Measurements from ENCODE around the gene PIGU.
"Not testable (repeated sequence)": the region's sequence is repeated elsewhere in the genome, so short reads cannot be mapped to it uniquely, and the experiment has no call there.

Gene PIGU

GRCh38 chr20:34621036-34621343, 55.9 kb downstream of the PIGU start:
- no peak for DNase-seq

GRCh38 chr20:34618676-34619075, 58.2 kb downstream of the PIGU start:
- no peak for DNase-seq

- DNase-seq: not testable (repeated sequence)
Measured at GRCh38 chr20:34616913-34617312, 60.0 kb downstream of the PIGU start.

- DNase-seq: no peak
Measured at GRCh38 chr20:34615477-34615876, 61.4 kb downstream of the PIGU start.

- not testable (repeated sequence) for DNase-seq
Measured at GRCh38 chr20:34611976-34612375, 64.9 kb downstream of the PIGU start.

GRCh38 chr20:34607066-34607465, 69.8 kb downstream of the PIGU start:
- no peak for DNase-seq

- DNase-seq: no peak
Measured at GRCh38 chr20:34604980-34605788, 71.7 kb downstream of the PIGU start.

- no peak for DNase-seq
Measured at GRCh38 chr20:34600892-34601653, 75.8 kb downstream of the PIGU start.

- DNase-seq: no peak
Measured at GRCh38 chr20:34595377-34596184, 81.3 kb downstream of the PIGU start.

GRCh38 chr20:34586488-34587163, 90.3 kb downstream of the PIGU start:
- DNase-seq: no peak

GRCh38 chr20:34585019-34585418, 91.9 kb downstream of the PIGU start:
- DNase-seq: no peak

- no peak for DNase-seq
Measured at GRCh38 chr20:34583544-34583943, 93.3 kb downstream of the PIGU start.

- no peak for DNase-seq
Measured at GRCh38 chr20:34582911-34583310, 94.0 kb downstream of the PIGU start.

- no peak for DNase-seq
Measured at GRCh38 chr20:34582221-34582620, 94.7 kb downstream of the PIGU start.

- DNase-seq: no peak
Measured at GRCh38 chr20:34581341-34582184, 95.3 kb downstream of the PIGU start.

- DNase-seq: no peak
Measured at GRCh38 chr20:34579979-34580940, 96.6 kb downstream of the PIGU start.

- no peak for DNase-seq
Measured at GRCh38 chr20:34579191-34579978, 97.5 kb downstream of the PIGU start.

- DNase-seq: no peak
Measured at GRCh38 chr20:34578521-34578920, 98.4 kb downstream of the PIGU start.

GRCh38 chr20:34578025-34578424, 98.9 kb downstream of the PIGU start:
- DNase-seq: no peak

GRCh38 chr20:34577061-34577460, 99.8 kb downstream of the PIGU start:
- DNase-seq: no peak

All from retina (tissue), 1 donor.